ENCODE measurements around the gene SMIM41. TPM values are rescaled to one million over a fixed set of nuclear protein-coding genes. Genes with fewer than 3 reads are reported as not detected.
A peak's percentile ranks its signal among the peaks of the same experiment; 100 is the strongest.

Gene SMIM41
- polyA plus RNA-seq (ENCODE audit: insufficient read length in 4 of 4) = under 1 TPM in 2 of 4 donors, not detected in 2; 0.29 to 0.34 TPM

DNA sequence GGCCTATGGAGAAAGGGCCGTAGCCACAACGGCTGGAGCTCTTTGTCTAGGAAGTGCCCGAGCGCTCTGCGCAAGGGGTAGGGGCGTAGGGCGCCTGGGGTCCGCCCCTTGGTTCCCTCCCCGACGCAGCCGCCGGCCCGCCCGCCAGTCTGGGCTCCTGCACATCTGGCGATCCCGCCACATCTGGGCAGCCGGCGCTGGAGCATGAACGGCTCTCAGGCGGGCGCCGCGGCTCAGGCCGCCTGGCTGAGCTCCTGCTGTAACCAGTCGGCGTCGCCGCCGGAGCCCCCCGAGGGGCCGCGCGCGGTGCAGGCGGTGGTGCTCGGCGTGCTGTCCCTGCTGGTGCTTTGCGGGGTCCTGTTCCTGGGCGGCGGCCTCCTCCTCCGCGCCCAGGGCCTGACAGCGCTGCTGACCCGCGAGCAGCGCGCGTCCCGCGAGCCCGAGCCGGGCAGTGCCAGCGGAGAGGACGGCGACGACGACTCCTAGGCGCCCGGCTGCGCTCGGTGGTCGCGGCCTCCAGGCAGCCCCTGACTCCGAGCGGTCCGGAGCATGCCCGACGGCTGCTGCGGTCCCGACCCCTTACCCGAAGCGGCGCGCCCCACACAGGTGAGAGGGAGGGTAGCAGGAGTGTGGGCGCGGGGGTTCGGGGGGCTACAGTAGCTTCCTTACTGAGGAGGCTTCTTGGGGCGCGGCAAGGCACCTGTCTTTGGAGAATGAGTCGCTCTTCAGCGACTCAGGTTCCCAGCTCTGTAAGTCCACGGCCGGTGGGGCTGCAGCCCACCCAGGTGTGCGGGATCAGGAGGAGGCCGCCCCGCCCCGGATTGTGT, at the start of gene SMIM41:
TSS of gene SMIM41 (plus strand) at position 129 of the 827 bp plus-strand sequence. CDS start at position 205, 76 bp downstream.
- no peak for DNase-seq (ENCODE audit: low read depth in 4 of 4, low spot score in 3 of 4)

- DNase-seq (ENCODE audit: low read depth in 4 of 4, low spot score in 3 of 4) = no peak
These were observed 47.1 kb upstream of the SMIM41 start for GRCh38 chr12:52032446-52032803.

DNA sequence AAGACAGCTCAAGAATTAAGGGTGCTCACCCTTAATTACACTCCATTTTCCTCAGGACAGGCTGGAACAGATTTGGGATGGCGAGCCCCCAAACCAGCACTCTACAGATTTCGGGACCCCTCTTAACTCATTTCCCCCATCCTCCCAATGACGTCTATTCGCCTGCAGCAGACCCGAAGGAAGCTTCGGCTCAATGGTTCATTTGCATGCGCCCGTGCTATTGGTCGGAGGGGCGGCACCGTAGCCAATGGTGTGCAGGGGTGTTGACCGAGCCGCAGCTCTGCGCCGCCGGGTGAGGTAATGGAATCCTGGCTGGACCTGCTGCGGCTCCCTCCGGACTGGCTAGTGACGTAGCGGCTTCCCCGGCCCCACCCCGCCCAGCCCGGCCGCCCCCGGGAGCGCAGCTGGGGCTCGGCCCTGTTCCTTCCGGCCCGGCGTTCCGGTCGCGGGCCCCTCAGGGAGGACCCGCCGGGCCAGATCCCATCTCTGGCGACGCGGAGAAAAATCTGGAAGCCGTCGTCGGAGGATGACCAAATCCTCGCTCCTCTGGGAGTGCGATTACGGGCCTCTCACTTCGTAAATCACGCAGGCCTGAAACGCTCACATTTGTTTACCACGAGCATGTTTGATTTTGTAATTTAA, 46.6 kb upstream of the SMIM41 start:
- peak in 3 of 4 donors; percentile 83 to 91 (median 87) for DNase-seq (ENCODE audit: low read depth in 4 of 4, low spot score in 3 of 4)

DNA sequence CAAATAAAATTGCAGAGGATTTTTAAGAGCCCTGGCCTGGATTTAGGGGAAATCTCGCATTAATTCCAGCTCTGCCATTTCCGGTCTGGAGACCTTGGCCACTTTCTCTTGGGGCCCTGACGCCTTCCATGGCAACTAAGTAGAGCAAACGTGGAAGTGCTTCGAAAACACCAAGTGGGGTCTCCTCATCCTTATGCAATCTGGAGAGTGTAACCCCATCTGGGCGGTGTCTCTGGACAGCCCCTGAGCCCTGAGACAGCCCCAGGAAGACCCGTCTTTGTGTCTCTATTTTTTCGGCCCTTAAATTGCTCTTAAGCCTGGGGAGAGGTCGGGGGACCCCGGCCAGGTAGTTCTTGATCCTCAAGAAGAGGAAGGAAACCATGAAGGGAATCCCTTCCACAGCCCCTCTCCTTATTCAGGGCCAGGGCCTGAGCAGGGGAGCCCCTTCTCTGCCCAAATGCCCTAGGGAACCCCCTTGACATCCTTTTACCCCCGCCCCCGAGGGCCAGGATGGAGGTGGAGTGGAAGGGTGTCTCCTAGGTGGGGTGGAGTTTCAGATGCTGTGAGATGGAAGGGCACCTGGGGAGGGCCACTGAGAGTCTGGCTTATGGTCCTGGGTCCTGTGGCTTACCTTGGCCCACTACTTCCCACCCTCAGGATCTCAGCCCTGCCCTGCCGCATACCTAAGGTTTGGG, 45.9 kb upstream of the SMIM41 start:
- DNase-seq (ENCODE audit: low read depth in 4 of 4, low spot score in 3 of 4) = no peak

DNA sequence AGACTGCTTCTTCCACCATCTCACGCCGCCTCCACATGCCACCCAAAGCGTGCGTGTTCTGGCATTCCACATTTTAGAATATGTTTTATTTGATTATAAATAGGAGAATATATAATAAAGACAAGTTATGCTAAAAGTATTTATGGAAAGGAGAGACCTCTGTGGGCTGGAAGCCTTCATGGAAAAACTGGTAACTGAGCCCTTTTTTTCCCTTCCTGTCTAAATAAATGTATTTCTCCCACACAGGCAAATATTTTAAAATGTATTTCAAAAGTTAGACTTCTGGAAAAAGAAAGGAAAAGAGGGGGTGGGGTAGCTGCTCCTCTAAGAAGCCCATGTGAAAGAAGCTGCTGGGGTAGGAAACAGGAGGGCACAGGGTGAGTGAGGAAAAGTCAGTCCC, 44.3 kb upstream of the SMIM41 start:
- DNase-seq (ENCODE audit: low read depth in 4 of 4, low spot score in 3 of 4) = no peak

DNA sequence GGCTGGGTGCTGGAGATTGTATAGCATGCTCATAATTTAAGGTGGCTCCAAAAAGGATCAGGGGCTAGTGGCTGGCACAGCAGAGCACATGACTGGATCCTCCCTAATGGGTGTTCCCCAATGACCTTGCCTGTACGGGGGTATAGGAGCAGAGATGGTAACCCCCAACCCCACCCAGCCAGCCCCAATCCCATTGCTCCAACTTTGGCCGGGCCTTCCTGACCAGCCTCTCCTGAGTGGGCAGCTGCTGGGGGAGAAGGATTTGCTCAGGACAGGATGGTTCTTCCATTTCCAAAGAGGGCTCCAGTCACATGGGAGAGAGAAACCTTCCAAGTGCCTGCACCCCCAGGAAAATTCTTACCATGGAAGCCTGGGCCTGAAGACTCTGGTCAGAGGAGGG, 43.6 kb upstream of the SMIM41 start:
- no peak for DNase-seq (ENCODE audit: low read depth in 4 of 4, low spot score in 3 of 4)

DNA sequence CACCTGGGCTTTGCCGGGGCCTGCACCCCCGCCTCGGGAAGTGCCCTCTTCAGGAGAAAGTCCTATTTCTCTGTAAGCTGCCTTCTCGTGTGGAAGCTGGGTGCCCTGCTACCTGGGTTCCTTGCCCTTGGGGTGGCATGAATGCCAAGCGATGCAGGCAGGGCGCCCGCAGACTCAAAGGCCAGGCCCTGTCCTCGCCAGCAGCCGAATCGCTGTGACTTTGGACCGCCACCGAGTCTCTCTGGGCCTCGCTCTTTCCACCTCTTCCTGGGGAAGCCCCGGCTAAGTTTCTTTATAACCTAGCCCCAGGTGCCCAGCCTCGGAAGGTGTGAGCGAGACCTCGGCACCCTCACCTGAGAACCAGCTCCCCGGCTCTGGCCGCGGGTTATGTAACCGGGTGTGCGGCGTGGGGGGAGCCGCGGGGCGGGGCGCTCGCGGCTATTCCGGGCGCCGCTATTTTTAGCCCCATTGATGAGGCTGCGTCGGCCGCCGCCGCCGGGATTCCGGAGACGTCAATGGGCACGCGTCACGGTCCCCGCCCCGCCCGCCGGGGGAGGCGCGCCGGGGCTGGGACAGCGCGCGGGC, 42.8 kb upstream of the SMIM41 start:
- DNase-seq (ENCODE audit: low read depth in 4 of 4, low spot score in 3 of 4) = no peak

DNA sequence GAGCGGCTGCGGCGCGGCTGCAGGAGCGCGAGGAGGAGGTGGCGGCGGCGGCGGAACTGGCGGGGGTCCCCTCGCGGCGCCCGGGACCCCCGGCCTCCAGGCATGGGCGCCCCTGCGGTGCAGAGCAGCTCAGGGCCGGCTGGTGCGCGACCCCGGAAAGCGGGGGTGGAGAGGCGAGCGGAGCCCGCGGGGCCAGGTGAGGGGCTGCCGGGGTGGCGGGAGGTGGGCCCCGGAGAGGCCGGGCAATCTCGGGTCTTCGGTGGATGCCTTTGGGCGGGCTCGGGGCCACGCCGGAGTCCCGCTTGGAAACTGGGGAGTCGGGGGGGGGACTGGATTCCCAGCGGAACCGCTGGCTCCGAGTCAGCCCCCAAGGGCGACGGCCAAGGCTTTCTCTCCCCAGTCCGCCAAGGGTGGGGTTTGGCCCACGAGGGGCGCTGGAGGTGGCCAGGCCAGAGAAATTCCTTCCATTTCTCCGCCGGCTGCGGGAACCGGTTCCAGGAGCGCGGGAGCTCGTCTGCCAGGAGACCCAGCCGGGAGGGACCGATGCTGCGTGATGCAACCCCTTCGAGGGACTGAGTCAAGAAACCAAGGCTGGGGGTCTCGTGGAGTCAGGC, 42.1 kb upstream of the SMIM41 start:
- no peak for DNase-seq (ENCODE audit: low read depth in 4 of 4, low spot score in 3 of 4)

GRCh38 chr12:52038447-52038846, 41.1 kb upstream of the SMIM41 start:
- DNase-seq (ENCODE audit: low read depth in 4 of 4, low spot score in 3 of 4) = no peak

- DNase-seq (ENCODE audit: low read depth in 4 of 4, low spot score in 3 of 4) = no peak
These were observed 38.5 kb upstream of the SMIM41 start for GRCh38 chr12:52041035-52041434.

DNA sequence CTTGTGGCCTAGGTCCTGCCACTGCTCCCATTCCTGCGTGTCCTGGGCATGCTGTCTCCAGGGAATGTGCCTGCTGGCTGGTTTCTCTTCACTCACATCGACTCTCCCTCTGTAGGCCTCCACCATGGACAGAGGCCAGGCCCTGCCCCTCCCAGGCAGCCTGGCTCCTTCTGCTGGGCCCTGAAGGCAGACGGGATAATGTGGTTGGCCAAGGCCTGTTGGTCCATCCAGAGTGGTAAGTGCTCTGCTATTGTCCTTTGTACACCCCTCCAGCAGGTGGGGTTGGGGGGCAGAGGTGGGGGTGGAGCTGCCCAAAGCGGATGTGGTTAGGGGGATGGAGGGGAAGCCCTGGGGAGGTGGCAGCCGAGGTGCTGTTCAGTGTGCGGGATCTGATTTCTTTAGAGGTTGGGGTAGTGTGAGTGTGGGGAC, 37.8 kb upstream of the SMIM41 start:
- DNase-seq (ENCODE audit: low read depth in 4 of 4, low spot score in 3 of 4) = no peak

GRCh38 chr12:52042706-52043385, 36.7 kb upstream of the SMIM41 start:
- DNase-seq (ENCODE audit: low read depth in 4 of 4, low spot score in 3 of 4) = no peak

GRCh38 chr12:52043386-52044212, 35.9 kb upstream of the SMIM41 start:
- DNase-seq (ENCODE audit: low read depth in 4 of 4, low spot score in 3 of 4) = no peak

DNA sequence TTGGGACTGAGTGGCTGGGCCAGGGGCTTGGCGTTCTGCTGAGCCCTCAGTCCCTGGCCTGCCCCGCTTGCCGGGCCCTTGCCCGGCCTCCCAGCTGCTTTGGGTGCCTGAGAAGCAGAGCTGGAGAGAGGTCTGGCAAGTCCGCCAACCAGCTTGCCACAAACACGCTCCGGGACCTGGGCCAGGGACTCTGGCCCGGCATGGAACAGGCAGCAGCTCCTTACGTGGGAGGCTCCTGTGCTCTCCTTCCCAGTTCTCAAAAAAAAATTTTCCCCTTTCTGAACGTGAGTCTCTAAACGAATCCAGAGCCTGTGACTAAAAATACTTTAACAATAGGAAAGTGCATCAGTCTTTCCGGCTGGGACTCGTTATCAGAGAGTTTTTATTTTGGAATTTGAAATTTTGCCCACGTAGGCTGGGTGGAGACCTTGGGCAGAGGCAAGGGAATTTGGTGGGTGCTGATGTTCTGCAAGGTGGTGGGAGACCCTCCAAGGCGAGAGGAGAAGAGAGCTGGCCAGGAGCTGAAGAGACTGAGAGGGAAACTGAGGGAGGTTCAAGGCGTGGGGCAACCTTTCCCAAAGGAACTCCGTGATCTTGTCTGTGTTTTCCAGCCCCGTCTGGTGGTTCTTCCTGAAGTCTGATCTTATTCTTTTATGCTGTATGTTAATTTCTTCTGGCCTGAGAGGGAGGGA, 35.1 kb upstream of the SMIM41 start:
- no peak for DNase-seq (ENCODE audit: low read depth in 4 of 4, low spot score in 3 of 4)

DNA sequence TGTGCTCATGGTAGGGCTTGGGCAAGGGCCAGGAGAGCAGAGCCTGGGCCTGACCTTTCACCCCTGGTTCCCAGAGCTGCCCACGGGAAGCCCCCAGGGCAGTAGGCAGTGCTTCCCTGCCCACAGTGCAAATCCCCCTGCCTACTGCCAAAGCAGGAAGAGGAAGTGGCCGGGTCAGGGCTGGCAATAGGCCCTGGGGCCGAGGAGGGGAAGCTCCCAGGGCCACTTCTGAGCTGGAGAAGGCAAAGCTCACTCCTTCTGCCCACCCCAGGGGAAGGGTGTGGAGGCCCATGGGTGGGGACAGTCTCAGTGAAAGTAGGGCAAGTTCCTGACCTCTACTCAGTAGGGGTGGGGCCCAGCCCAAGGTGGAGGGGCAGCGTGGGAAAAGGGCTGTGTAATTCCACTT, 33.7 kb upstream of the SMIM41 start:
- no peak for DNase-seq (ENCODE audit: low read depth in 4 of 4, low spot score in 3 of 4)

GRCh38 chr12:52046859-52047258, 32.6 kb upstream of the SMIM41 start:
- no peak for DNase-seq (ENCODE audit: low read depth in 4 of 4, low spot score in 3 of 4)

DNA sequence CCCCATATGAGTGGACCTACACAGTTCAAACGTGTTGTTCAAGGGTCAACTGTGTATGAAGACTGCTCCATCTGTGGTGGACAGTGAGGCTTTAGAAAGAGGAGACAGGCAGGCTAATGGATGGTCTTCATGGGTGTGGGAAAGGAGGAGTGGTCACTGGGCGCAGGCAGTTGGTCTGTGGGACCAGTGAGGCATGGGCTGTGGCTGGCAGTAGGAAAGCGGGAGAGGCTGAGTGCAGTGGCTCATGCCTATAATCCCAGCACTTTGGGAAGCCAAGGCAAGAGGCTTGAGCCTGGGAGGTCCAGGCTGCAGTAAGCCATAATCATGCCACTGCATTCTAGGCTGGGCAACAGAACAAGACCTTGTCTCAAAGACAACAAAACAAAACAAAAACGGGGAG, 30.2 kb upstream of the SMIM41 start:
- DNase-seq (ENCODE audit: low read depth in 4 of 4, low spot score in 3 of 4) = no peak

DNA sequence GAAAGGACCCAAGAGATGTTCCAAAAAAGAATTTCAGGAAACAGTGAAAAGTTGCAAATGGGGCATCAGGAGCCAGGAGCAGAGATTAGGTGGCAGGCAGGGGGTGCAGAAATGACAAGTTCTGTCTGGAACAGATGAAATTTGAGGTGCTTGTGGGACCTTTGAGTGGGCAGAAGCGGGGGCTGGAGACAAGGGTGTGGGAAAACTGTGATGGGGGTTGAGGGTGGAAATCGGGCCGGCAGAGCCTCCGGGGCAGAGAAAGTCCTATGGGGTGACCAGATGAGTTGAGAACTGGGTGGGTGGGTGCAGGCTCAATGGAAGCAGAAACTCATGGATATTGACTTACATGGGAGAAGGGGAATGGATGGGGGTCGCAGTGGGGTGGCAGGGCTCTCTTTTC, 29.8 kb upstream of the SMIM41 start:
- no peak for DNase-seq (ENCODE audit: low read depth in 4 of 4, low spot score in 3 of 4)

Data from left renal pelvis (tissue), 4 donors.